CD4-positive, alpha-beta T cell (primary cell): Measurements from ENCODE around the gene HOXD1. TPM values are rescaled to one million over a fixed set of nuclear protein-coding genes. Genes with fewer than 3 reads are reported as not detected.

Experiments used
- ATAC-seq: fragments of 200-7000 bp; cut with Tn5 transposase; one replicate; pipeline ENCODE4 v1.10.0; 2022; ENCODE audit warnings: mild to moderate bottlenecking; ENCODE audit not compliant: poor library complexity
- CTCF ChIA-PET: fragments of 350-600 bp; sonication (Branson Sonifier 250); formaldehyde crosslinking; loops from one replicate; lab custom pipeline; 2021; ENCODE audit warnings: antibody characterized with exemption, inconsistent platforms; lab: Charles Lee
- POLR2A ChIA-PET: fragments of 350-600 bp; sonication (Branson Sonifier 250); formaldehyde crosslinking; loops from one replicate; lab custom pipeline; 2021; ENCODE audit warnings: antibody characterized with exemption, inconsistent platforms; lab: Charles Lee
- DNase-seq, 14 experiments: peaks; one replicate each; pipeline ENCODE4 v3.0.0-alpha.2; 2013 to 2020; ENCODE audit warnings: mixed read lengths in 2 of 14
- H3K27ac ChIP-seq, 2 donors: one replicate each; pipeline versions ENCODE4 v1.5.1 to v1.7.0; 2013; ENCODE audit warnings: low read length in 2 of 2, low read depth in 1 of 2, mild to moderate bottlenecking in 1 of 2
- H3K27me3 ChIP-seq, 2 experiments: 1 replicate in 1 of 2; 2 replicates in 1 of 2; pipeline versions ENCODE4 v1.6.1 to v1.7.0; 2013; ENCODE audit warnings: low read length in 2 of 2, control low read depth in 1 of 2, mild to moderate bottlenecking in 1 of 2, moderate library complexity in 1 of 2; ENCODE audit not compliant: insufficient read depth in 2 of 2, control insufficient read depth in 1 of 2
- H3K36me3 ChIP-seq: one replicate; pipeline ENCODE4 v1.6.1; 2013; ENCODE audit warnings: low read length, control low read depth; ENCODE audit not compliant: insufficient read depth
- H3K4me1 ChIP-seq: one replicate; pipeline ENCODE4 v1.6.1; 2013; ENCODE audit warnings: low read length, control low read depth; ENCODE audit not compliant: insufficient read depth
- H3K4me3 ChIP-seq: one replicate; pipeline ENCODE4 v1.5.1; 2013; ENCODE audit warnings: mild to moderate bottlenecking, low read length, moderate library complexity
- H3K9me3 ChIP-seq, 2 experiments: 1 replicate in 1 of 2; 2 replicates in 1 of 2; pipeline versions ENCODE4 v1.6.1 to v1.7.0; 2013; ENCODE audit warnings: low read length in 2 of 2, mild to moderate bottlenecking in 2 of 2, control low read depth in 1 of 2, moderate library complexity in 1 of 2; ENCODE audit not compliant: control insufficient read depth in 1 of 2, insufficient read depth in 1 of 2
- H3K27ac Mint-ChIP-seq: one replicate; pipeline ENCODE4 v1.8.0; 2020; ENCODE audit warnings: mixed read lengths
- H3K27me3 Mint-ChIP-seq: one replicate; pipeline ENCODE4 v1.8.0; 2021; ENCODE audit warnings: mixed read lengths
- H3K36me3 Mint-ChIP-seq: one replicate; pipeline ENCODE4 v1.8.0; 2021; ENCODE audit warnings: low read depth, mixed read lengths
- H3K4me1 Mint-ChIP-seq: one replicate; pipeline ENCODE4 v1.8.0; 2021; ENCODE audit warnings: low read depth, mixed read lengths
- H3K4me3 Mint-ChIP-seq: one replicate; pipeline ENCODE4 v1.8.0; 2020; ENCODE audit warnings: mild to moderate bottlenecking, mixed read lengths
- H3K9me3 Mint-ChIP-seq: one replicate; pipeline ENCODE4 v1.8.0; 2020; ENCODE audit warnings: mixed read lengths
- intact Hi-C, 2 experiments: fragments of 100-400 bp; cut with DNase I in 1 of 2; cut with micrococcal nuclease in 1 of 2; formaldehyde crosslinking; loops; one replicate each; pipeline versions ENCODE4 v1.15.1 to v1.9.0; 2023 to 2025; cut with DNase I, micrococcal nuclease
- total RNA-seq, 174 experiments: library from RNA in 2 of 174; stranded (reverse) in 2 of 174; gene quantifications; one replicate each; pipeline ENCODE4 v1.2.3 and lab custom pipeline; 2021 to 2026
- TF ChIP-seq, protein P1 (sequence below): fragments of 200-600 bp; IDR thresholded peaks from one replicate; pipeline ENCODE4 v1.8.0; 2022; ENCODE audit warnings: antibody characterized with exemption, mild to moderate bottlenecking

HOXD1 gene
- total RNA-seq, 2 experiments from 2014 or later = not detected

DNA sequence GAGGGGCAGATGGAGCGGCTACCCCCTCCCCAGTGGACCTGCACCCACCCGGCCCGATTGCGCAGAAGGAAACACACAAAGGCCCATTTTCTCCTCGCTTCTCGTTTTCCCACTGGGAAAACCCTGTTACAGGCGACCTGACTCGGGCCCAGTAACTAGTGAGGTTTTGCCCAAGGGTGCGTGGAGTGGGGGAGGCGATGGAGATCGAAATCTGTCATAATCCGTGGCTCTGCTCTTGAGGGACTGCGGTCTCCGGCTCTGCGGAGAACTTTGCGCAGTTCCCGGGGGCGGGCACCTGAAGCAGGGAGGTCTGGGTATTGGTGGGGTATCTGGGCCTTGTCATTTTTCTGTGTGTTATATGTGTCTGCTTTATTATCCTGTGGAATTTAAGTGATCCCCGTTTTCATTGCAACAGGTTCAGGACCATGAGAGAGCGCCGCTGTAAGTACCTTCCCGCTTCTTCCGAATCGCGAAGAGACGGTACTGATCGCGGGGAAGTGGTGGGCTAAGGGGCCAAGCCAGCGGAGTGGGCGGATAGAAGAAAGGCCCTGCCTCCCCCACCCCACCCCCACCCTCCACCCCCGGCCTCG lies 41.2 kb upstream of the HOXD1 start:
- Histone ChIP-seq H3K4me3 (no peak overlapping the region), H3K4me1 (peaks cover 11% of the 10 kb centered on the region), H3K36me3 (no peaks in the 10 kb centered on the region), H3K27ac (no peak overlapping the region), H3K27me3 (peaks cover 87 to 97% of the 10 kb centered on the region in 2 experiments), H3K9me3 (peaks cover 0 to 43% of the 10 kb centered on the region in 2 experiments)
- TF ChIP-seq, protein P1, sequence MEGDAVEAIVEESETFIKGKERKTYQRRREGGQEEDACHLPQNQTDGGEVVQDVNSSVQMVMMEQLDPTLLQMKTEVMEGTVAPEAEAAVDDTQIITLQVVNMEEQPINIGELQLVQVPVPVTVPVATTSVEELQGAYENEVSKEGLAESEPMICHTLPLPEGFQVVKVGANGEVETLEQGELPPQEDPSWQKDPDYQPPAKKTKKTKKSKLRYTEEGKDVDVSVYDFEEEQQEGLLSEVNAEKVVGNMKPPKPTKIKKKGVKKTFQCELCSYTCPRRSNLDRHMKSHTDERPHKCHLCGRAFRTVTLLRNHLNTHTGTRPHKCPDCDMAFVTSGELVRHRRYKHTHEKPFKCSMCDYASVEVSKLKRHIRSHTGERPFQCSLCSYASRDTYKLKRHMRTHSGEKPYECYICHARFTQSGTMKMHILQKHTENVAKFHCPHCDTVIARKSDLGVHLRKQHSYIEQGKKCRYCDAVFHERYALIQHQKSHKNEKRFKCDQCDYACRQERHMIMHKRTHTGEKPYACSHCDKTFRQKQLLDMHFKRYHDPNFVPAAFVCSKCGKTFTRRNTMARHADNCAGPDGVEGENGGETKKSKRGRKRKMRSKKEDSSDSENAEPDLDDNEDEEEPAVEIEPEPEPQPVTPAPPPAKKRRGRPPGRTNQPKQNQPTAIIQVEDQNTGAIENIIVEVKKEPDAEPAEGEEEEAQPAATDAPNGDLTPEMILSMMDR = no peak
- Mint-ChIP-seq H3K4me1 (no peaks in the 10 kb centered on the region), H3K4me3 (no peak overlapping the region), H3K9me3 (no peaks in the 10 kb centered on the region), H3K27ac (no peak overlapping the region), H3K27me3 (peaks cover 94% of the 10 kb centered on the region), H3K36me3 (no peaks in the 10 kb centered on the region)
- CTCF ChIA-PET = no interaction called here
- intact Hi-C loops = no loop called here
- no peak for ATAC-seq
- POLR2A ChIA-PET = no interaction called here
- no peak for DNase-seq

DNA sequence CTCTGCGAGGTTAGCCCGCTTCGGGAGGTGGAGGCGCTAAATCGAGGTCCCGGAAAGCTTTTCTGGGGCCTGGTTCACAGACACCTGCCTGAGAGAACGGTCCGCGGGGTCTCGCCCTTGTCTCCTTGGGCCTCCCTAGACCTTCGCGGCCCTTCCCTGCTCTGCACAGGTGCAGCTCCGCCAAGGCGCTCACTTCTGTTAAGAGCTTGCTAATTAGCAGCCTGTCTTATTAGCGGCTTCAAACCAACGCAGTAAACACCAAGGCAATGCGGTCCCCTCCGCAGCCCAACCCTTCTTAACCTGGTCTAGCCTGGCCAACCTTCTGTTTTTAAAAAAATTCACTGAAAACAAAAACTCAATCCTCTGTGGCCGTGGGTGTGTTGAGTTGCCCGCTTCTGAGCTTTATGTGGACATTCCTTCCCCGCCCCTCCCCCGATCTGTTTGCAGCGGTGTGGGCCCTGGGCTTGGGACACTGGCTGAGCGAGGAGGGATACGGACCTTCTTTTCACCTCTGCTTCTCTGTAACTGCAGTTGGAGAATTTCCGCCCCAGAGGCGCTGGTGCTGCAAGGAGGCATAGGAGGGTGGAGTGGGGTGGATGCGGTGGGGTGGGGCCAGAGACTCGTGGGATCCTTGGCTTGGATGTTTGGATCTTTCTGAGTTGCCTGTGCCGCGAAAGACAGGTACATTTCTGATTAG lies 40.5 kb upstream of the HOXD1 start:
- CTCF ChIA-PET = no interaction called here
- H3K27ac ChIP-seq = no peak overlapping the region
- H3K4me3 Mint-ChIP-seq = no peak overlapping the region
- no peaks in the 10 kb centered on the region for H3K36me3 ChIP-seq
- H3K9me3 Mint-ChIP-seq = no peaks in the 10 kb centered on the region
- POLR2A ChIA-PET = no interaction called here
- H3K27ac Mint-ChIP-seq = no peak overlapping the region
- no peak overlapping the region for H3K4me3 ChIP-seq
- no peaks in the 10 kb centered on the region for H3K4me1 Mint-ChIP-seq
- peaks cover 84 to 96% of the 10 kb centered on the region in 2 experiments for H3K27me3 ChIP-seq
- H3K36me3 Mint-ChIP-seq = no peaks in the 10 kb centered on the region
- peaks cover 94% of the 10 kb centered on the region for H3K27me3 Mint-ChIP-seq
- ATAC-seq = no peak
- intact Hi-C loops = no loop called here
- TF ChIP-seq, protein P1 = no peak
- no peak for DNase-seq
- peaks cover 11% of the 10 kb centered on the region for H3K4me1 ChIP-seq
- peaks cover 0 to 47% of the 10 kb centered on the region in 2 experiments for H3K9me3 ChIP-seq

DNA sequence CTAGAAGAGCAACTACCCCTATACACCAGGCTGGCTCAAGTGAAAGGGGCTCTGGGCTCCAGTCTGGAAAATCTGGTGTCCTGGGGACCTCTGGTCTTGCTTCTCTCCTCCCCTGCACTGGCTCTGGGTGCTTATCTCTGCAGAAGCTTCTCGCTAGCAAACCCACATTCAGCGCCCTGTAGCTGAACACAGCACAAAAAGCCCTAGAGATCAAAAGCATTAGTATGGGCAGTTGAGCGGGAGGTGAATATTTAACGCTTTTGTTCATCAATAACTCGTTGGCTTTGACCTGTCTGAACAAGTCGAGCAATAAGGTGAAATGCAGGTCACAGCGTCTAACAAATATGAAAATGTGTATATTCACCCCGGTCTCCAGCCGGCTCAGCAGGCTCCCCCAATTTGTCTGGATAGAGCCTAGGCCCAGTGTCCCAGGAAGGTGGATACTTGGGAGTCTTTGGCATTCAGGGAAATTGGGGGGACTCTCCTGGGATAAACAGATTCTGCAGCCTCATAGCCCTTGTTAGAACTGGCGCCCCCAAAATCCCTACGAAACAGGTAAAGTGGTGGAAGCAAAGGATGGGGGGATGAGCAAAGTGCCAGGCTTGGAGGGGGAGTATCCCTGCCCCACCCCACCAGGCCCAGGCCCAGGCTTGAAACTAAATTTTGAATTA lies 39.6 kb upstream of the HOXD1 start:
- H3K36me3 ChIP-seq = no peaks in the 10 kb centered on the region
- TF ChIP-seq, protein P1 = no peak
- peaks cover 11% of the 10 kb centered on the region for H3K4me1 ChIP-seq
- no peak for ATAC-seq
- DNase-seq = no peak
- Mint-ChIP-seq H3K4me3 (no peak overlapping the region), H3K4me1 (no peaks in the 10 kb centered on the region), H3K9me3 (no peaks in the 10 kb centered on the region), H3K36me3 (no peaks in the 10 kb centered on the region), H3K27ac (no peak overlapping the region), H3K27me3 (peaks cover 94% of the 10 kb centered on the region)
- no peak overlapping the region for H3K4me3 ChIP-seq
- CTCF ChIA-PET = no interaction called here
- POLR2A ChIA-PET = no interaction called here
- peaks cover 82 to 96% of the 10 kb centered on the region in 2 experiments for H3K27me3 ChIP-seq
- H3K9me3 ChIP-seq = peaks cover 0 to 47% of the 10 kb centered on the region in 2 experiments
- H3K27ac ChIP-seq = no peak overlapping the region
- intact Hi-C loops = no loop called here
